A549 (cell line): Measurements from ENCODE around the gene ZNF672.

Source experiments
- MAX ChIP-seq: IDR thresholded peaks from 2 replicates; pipeline ENCODE4 v1.6.1; 2012
- POLR2A ChIP-seq: IDR thresholded peaks from 2 replicates; pipeline ENCODE4 v1.6.1; 2012; ENCODE audit warnings: mild to moderate bottlenecking, low read length

- no peak for TF ChIP-seq MAX
- no peak for TF ChIP-seq POLR2A
Measured at GRCh38 chr1:248822148-248823032, 15.6 kb upstream of the ZNF672 start.
